ENCODE data around the gene ABHD4. TPM values are rescaled to one million over a fixed set of nuclear protein-coding genes. Genes with fewer than 3 reads are reported as not detected.

ABHD4 gene
- polyA plus RNA-seq, 4 donors = 11.5 to 38.7 (median 26.6) TPM

GRCh38 chr14:22593189-22593588, 4.9 kb upstream of the ABHD4 start:
- H3K4me3 ChIP-seq (ENCODE audit: low read depth in 1 of 3, low read length in 3 of 3) = no peak overlapping the region
- FAIRE-seq = no peak
- 62 to 69% (median 63%) methylated on average over 3 of the region's 3 CpGs for WGBS, 3 donors
- H3K27me3 ChIP-seq (ENCODE audit: control insufficient read depth in 3 of 3, insufficient read depth in 3 of 3, low read length in 3 of 3) = no peaks in the 10 kb centered on the region
- no peak for DNase-seq
- H3K27ac ChIP-seq (ENCODE audit: low read depth in 1 of 3, low read length in 2 of 3) = no peak overlapping the region
- no peaks in the 10 kb centered on the region for H3K36me3 ChIP-seq (ENCODE audit: control insufficient read depth in 3 of 3, insufficient read depth in 2 of 3, low read depth in 1 of 3, low read length in 3 of 3)
- peaks cover 0 to 9% (median 0%) of the 10 kb centered on the region in 3 donors for H3K4me1 ChIP-seq (ENCODE audit: control insufficient read depth in 3 of 3, insufficient read depth in 2 of 3, low read depth in 1 of 3, low read length in 2 of 3)
- no peaks in the 10 kb centered on the region for H3K9me3 ChIP-seq (ENCODE audit: control insufficient read depth in 2 of 2, insufficient read depth in 1 of 2, low read depth in 1 of 2, low read length in 1 of 2)

GRCh38 chr14:22593601-22594000, 4.5 kb upstream of the ABHD4 start:
- H3K9me3 ChIP-seq (ENCODE audit: control insufficient read depth in 2 of 2, insufficient read depth in 1 of 2, low read depth in 1 of 2, low read length in 1 of 2) = no peaks in the 10 kb centered on the region
- WGBS, 3 donors = 79 to 86% (median 85%) methylated on average over 2 of the region's 2 CpGs
- H3K36me3 ChIP-seq (ENCODE audit: control insufficient read depth in 3 of 3, insufficient read depth in 2 of 3, low read depth in 1 of 3, low read length in 3 of 3) = no peaks in the 10 kb centered on the region
- H3K27ac ChIP-seq (ENCODE audit: low read depth in 1 of 3, low read length in 2 of 3) = no peak overlapping the region
- no peak overlapping the region for H3K4me3 ChIP-seq (ENCODE audit: low read depth in 1 of 3, low read length in 3 of 3)
- H3K27me3 ChIP-seq (ENCODE audit: control insufficient read depth in 3 of 3, insufficient read depth in 3 of 3, low read length in 3 of 3) = no peaks in the 10 kb centered on the region
- no peak for FAIRE-seq
- H3K4me1 ChIP-seq (ENCODE audit: control insufficient read depth in 3 of 3, insufficient read depth in 2 of 3, low read depth in 1 of 3, low read length in 2 of 3) = peaks cover 0 to 8% (median 0%) of the 10 kb centered on the region in 3 donors
- DNase-seq = no peak

DNA sequence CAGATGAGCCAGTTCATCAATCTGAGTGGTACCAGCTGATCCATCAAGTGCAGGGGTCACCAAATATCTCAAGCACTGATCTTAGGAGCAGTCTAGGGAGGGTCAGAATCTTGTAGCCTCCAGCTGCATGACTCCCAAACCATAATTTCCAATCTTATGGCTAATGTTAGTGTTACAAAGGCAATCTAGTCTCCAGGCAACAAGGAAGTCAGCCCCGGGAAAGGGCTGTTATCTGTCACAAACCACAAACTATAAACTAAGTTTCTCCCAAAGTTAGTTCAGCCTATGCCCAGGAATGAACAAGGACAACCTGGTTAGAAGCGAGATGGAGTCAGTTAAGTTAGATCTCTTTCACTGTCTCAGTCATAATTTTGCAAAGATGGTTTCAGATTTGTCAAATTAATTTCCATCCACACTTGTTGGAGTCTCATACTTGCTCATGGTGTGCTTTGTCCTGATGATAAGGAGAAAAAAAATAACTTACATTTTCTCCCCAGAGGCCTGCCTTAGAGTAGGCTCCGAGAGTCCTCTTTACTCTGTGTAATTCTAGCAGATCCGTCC, 3.9 kb upstream of the ABHD4 start:
- Histone ChIP-seq H3K4me3 (ENCODE audit: low read depth in 1 of 3, low read length in 3 of 3) (no peak overlapping the region), H3K27ac (ENCODE audit: low read depth in 1 of 3, low read length in 2 of 3) (no peak overlapping the region), H3K9me3 (ENCODE audit: control insufficient read depth in 2 of 2, insufficient read depth in 1 of 2, low read depth in 1 of 2, low read length in 1 of 2) (no peaks in the 10 kb centered on the region), H3K27me3 (ENCODE audit: control insufficient read depth in 3 of 3, insufficient read depth in 3 of 3, low read length in 3 of 3) (no peaks in the 10 kb centered on the region), H3K4me1 (ENCODE audit: control insufficient read depth in 3 of 3, insufficient read depth in 2 of 3, low read depth in 1 of 3, low read length in 2 of 3) (peaks cover 0 to 11% (median 2%) of the 10 kb centered on the region in 3 donors), H3K36me3 (ENCODE audit: control insufficient read depth in 3 of 3, insufficient read depth in 2 of 3, low read depth in 1 of 3, low read length in 3 of 3) (no peaks in the 10 kb centered on the region)
- WGBS, 3 donors = 43 to 55% (median 50%) methylated on average over 4 of the region's 4 CpGs
- FAIRE-seq = no peak
- DNase-seq = no peak

DNA sequence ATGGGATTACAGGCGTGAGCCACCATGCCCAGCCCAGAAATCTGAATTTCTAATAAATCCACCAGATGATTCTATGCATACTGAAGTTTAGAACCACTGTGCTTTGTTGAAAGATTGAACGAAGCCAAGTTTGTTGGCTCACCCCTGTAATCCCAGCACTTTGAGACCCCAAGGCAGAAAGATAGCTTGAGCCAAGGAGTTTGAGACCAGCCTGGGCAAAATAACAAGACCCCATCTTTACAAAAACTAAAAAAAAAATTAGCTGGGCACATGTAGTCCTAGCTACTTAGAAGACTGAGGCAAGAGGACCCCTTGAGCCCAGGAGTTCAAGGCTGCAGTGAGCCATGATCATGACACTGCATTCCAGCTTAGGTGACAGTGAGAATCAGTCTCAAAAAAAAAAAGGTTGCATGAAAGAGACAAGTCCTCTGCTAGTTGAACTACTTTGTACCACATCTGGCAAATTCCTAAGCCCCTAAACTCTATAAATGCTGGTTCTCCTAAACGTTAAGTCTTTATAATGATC, 1.7 kb upstream of the ABHD4 start:
- Histone ChIP-seq H3K27ac (ENCODE audit: low read depth in 1 of 3, low read length in 2 of 3) (no peak overlapping the region), H3K36me3 (ENCODE audit: control insufficient read depth in 3 of 3, insufficient read depth in 2 of 3, low read depth in 1 of 3, low read length in 3 of 3) (peaks cover 0 to 1% (median under 1%) of the 10 kb centered on the region in 3 donors), H3K4me3 (ENCODE audit: low read depth in 1 of 3, low read length in 3 of 3) (no peak overlapping the region), H3K9me3 (ENCODE audit: control insufficient read depth in 2 of 2, insufficient read depth in 1 of 2, low read depth in 1 of 2, low read length in 1 of 2) (no peaks in the 10 kb centered on the region), H3K4me1 (ENCODE audit: control insufficient read depth in 3 of 3, insufficient read depth in 2 of 3, low read depth in 1 of 3, low read length in 2 of 3) (peaks cover 1 to 12% (median 4%) of the 10 kb centered on the region in 3 donors), H3K27me3 (ENCODE audit: control insufficient read depth in 3 of 3, insufficient read depth in 3 of 3, low read length in 3 of 3) (no peaks in the 10 kb centered on the region)
- WGBS, 3 donors = 86 to 88% (median 88%) methylated on average over 3 of the region's 3 CpGs
- FAIRE-seq (no peak), DNase-seq (no peak)

GRCh38 chr14:22597265-22597664, 835 bp upstream of the ABHD4 start:
- H3K9me3 ChIP-seq (ENCODE audit: control insufficient read depth in 2 of 2, insufficient read depth in 1 of 2, low read depth in 1 of 2, low read length in 1 of 2) = no peaks in the 10 kb centered on the region
- FAIRE-seq (no peak), DNase-seq (no peak)
- H3K36me3 ChIP-seq (ENCODE audit: control insufficient read depth in 3 of 3, insufficient read depth in 2 of 3, low read depth in 1 of 3, low read length in 3 of 3) = peaks cover 0 to 10% (median 8%) of the 10 kb centered on the region in 3 donors
- H3K4me1 ChIP-seq (ENCODE audit: control insufficient read depth in 3 of 3, insufficient read depth in 2 of 3, low read depth in 1 of 3, low read length in 2 of 3) = peaks cover 1 to 12% (median 4%) of the 10 kb centered on the region in 3 donors
- WGBS, 3 donors = 78 to 89% (median 79%) methylated on average over 6 of the region's 6 CpGs
- no peak overlapping the region for H3K27ac ChIP-seq (ENCODE audit: low read depth in 1 of 3, low read length in 2 of 3)
- H3K27me3 ChIP-seq (ENCODE audit: control insufficient read depth in 3 of 3, insufficient read depth in 3 of 3, low read length in 3 of 3) = no peaks in the 10 kb centered on the region
- H3K4me3 ChIP-seq (ENCODE audit: low read depth in 1 of 3, low read length in 3 of 3) = no peak overlapping the region

DNA sequence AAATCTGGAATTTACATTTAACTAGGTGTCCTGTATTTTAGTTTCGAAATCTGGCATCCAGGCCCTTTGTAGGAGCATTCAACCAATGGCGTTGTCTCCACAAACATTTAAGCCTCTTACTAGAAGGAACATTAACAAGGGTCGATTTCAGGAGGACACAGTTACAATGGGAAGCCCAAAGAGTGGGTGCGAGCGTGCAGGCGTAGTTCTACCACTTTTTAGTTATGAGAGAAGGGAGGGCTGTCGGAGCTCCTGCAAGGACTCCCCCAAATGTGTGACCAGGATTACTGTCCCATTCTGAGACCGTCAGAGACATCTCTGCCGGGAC, 365 bp upstream of the ABHD4 start:
- Histone ChIP-seq H3K4me3 (ENCODE audit: low read depth in 1 of 3, low read length in 3 of 3) (peak overlapping the region; percentile 64 to 98 (median 77)), H3K27me3 (ENCODE audit: control insufficient read depth in 3 of 3, insufficient read depth in 3 of 3, low read length in 3 of 3) (no peaks in the 10 kb centered on the region), H3K27ac (ENCODE audit: low read depth in 1 of 3, low read length in 2 of 3) (peak overlapping the region; percentile 22 to 99 (median 82)), H3K4me1 (ENCODE audit: control insufficient read depth in 3 of 3, insufficient read depth in 2 of 3, low read depth in 1 of 3, low read length in 2 of 3) (peaks cover 1 to 12% (median 4%) of the 10 kb centered on the region in 3 donors), H3K36me3 (ENCODE audit: control insufficient read depth in 3 of 3, insufficient read depth in 2 of 3, low read depth in 1 of 3, low read length in 3 of 3) (peaks cover 0 to 13% (median 8%) of the 10 kb centered on the region in 3 donors), H3K9me3 (ENCODE audit: control insufficient read depth in 2 of 2, insufficient read depth in 1 of 2, low read depth in 1 of 2, low read length in 1 of 2) (no peaks in the 10 kb centered on the region)
- DNase-seq (peak in 1 of 2 donors; percentile 18), FAIRE-seq (no peak)
- 3 to 10% (median 6%) methylated on average over 9 of the region's 9 CpGs for WGBS, 3 donors

DNA sequence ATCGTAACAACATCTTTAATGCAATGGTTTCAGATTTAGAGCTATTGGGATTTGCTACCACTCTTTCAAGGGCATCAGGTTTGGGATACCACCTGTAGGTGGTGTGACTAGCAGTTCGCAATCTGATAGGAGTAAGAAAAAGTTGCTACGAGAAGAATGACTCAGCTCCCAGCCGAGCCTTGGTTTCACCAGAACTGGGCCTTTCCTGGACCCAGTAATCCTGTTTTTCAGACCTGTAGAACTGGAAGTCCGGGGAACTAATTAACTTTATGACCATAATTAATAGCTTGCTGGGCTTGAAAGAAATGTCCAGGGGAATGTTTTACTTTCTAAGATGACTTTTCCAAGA, 770 bp downstream of the ABHD4 start:
- Histone ChIP-seq H3K27me3 (ENCODE audit: control insufficient read depth in 3 of 3, insufficient read depth in 3 of 3, low read length in 3 of 3) (no peaks in the 10 kb centered on the region), H3K4me3 (ENCODE audit: low read depth in 1 of 3, low read length in 3 of 3) (peak overlapping the region in 2 of 3 donors; percentile 64 to 98), H3K9me3 (ENCODE audit: control insufficient read depth in 2 of 2, insufficient read depth in 1 of 2, low read depth in 1 of 2, low read length in 1 of 2) (no peaks in the 10 kb centered on the region), H3K27ac (ENCODE audit: low read depth in 1 of 3, low read length in 2 of 3) (peak overlapping the region; percentile 82 to 99 (median 84)), H3K4me1 (ENCODE audit: control insufficient read depth in 3 of 3, insufficient read depth in 2 of 3, low read depth in 1 of 3, low read length in 2 of 3) (peaks cover 1 to 12% (median 4%) of the 10 kb centered on the region in 3 donors), H3K36me3 (ENCODE audit: control insufficient read depth in 3 of 3, insufficient read depth in 2 of 3, low read depth in 1 of 3, low read length in 3 of 3) (peaks cover 2 to 23% (median 8%) of the 10 kb centered on the region in 3 donors)
- 1 to 4% (median 4%) methylated on average over 5 of the region's 5 CpGs for WGBS, 3 donors
- peak; percentile 73 to 78 for DNase-seq
- no peak for FAIRE-seq

- H3K4me3 ChIP-seq (ENCODE audit: low read depth in 1 of 3, low read length in 3 of 3) = peak overlapping the region in 2 of 3 donors; percentile 64 to 98
Observed at GRCh38 chr14:22599349-22599748, 1.2 kb downstream of the ABHD4 start.

GRCh38 chr14:22600027-22600426, 1.9 kb downstream of the ABHD4 start:
- Histone ChIP-seq H3K9me3 (ENCODE audit: control insufficient read depth in 2 of 2, insufficient read depth in 1 of 2, low read depth in 1 of 2, low read length in 1 of 2) (no peaks in the 10 kb centered on the region), H3K27me3 (ENCODE audit: control insufficient read depth in 3 of 3, insufficient read depth in 3 of 3, low read length in 3 of 3) (no peaks in the 10 kb centered on the region), H3K4me1 (ENCODE audit: control insufficient read depth in 3 of 3, insufficient read depth in 2 of 3, low read depth in 1 of 3, low read length in 2 of 3) (peaks cover 1 to 12% (median 4%) of the 10 kb centered on the region in 3 donors), H3K4me3 (ENCODE audit: low read depth in 1 of 3, low read length in 3 of 3) (no peak overlapping the region), H3K36me3 (ENCODE audit: control insufficient read depth in 3 of 3, insufficient read depth in 2 of 3, low read depth in 1 of 3, low read length in 3 of 3) (peaks cover 3 to 32% (median 12%) of the 10 kb centered on the region in 3 donors), H3K27ac (ENCODE audit: low read depth in 1 of 3, low read length in 2 of 3) (no peak overlapping the region)
- FAIRE-seq = no peak
- no peak for DNase-seq

More at GRCh38 chr14:22599349-22599748, 1.2 kb downstream of the ABHD4 start:
- Histone ChIP-seq H3K27me3 (ENCODE audit: control insufficient read depth in 3 of 3, insufficient read depth in 3 of 3, low read length in 3 of 3) (no peaks in the 10 kb centered on the region), H3K4me1 (ENCODE audit: control insufficient read depth in 3 of 3, insufficient read depth in 2 of 3, low read depth in 1 of 3, low read length in 2 of 3) (peaks cover 1 to 12% (median 4%) of the 10 kb centered on the region in 3 donors), H3K27ac (ENCODE audit: low read depth in 1 of 3, low read length in 2 of 3) (peak overlapping the region in 2 of 3 donors; percentile 30 to 99), H3K36me3 (ENCODE audit: control insufficient read depth in 3 of 3, insufficient read depth in 2 of 3, low read depth in 1 of 3, low read length in 3 of 3) (peaks cover 3 to 25% (median 8%) of the 10 kb centered on the region in 3 donors), H3K9me3 (ENCODE audit: control insufficient read depth in 2 of 2, insufficient read depth in 1 of 2, low read depth in 1 of 2, low read length in 1 of 2) (no peaks in the 10 kb centered on the region)
- DNase-seq (no peak), FAIRE-seq (no peak)
- WGBS, 3 donors = 79 to 91% (median 84%) methylated on average over 3 of the region's 3 CpGs

All from small intestine (tissue), 7 donors.